Pancreas (tissue), 10 donors: Measurements from ENCODE around the gene EXOC7. TPM values are rescaled to one million over a fixed set of nuclear protein-coding genes. Genes with fewer than 3 reads are reported as not detected.
"Not testable (repeated sequence)": the region's sequence is repeated elsewhere in the genome, so short reads cannot be mapped to it uniquely, and the experiment has no call there.

Experiments
- ATAC-seq, 4 donors: fragments of 200-7000 bp; cut with Tn5 transposase; one replicate each; pipeline versions ENCODE4 v1.8.0 to v1.9.1; 2020; ENCODE audit warnings: mild to moderate bottlenecking in 4 of 4, moderate library complexity in 4 of 4
- DNase-seq, 6 donors: peaks; one replicate each; pipeline ENCODE4 v3.0.0-alpha.2; 2020
- FAIRE-seq: peaks from 2 replicates; lab custom pipeline; 2012; peaks lifted over from hg19 to GRCh38; lab: Jason Lieb, UNC
- H3K27ac ChIP-seq, 4 donors: fragments of 200-600 bp; sonication (generic); 1 replicate in 3 of 4; 2 replicates in 1 of 4; pipeline versions ENCODE4 v1.5.0 to v1.8.0; 2020
- H3K27me3 ChIP-seq, 4 donors: fragments of 200-600 bp; one replicate each; pipeline ENCODE4 v1.8.0; 2021
- H3K36me3 ChIP-seq, 3 donors: fragments of 200-600 bp; sonication (generic) in 1 of 3; one replicate each; pipeline versions ENCODE4 v1.5.0 to v1.8.0; 2020 to 2021
- H3K4me1 ChIP-seq, 3 donors: fragments of 200-600 bp; one replicate each; pipeline ENCODE4 v1.8.0; 2021
- H3K4me3 ChIP-seq, 4 donors: fragments of 200-600 bp; sonication (generic) in 2 of 4; one replicate each; pipeline versions ENCODE4 v1.5.0 to v1.8.0; 2020 to 2021
- H3K9me3 ChIP-seq, 4 donors: fragments of 200-600 bp; one replicate each; pipeline ENCODE4 v1.8.0; 2021
- WGBS, 2 donors: extraction: QIAGEN DNeasy Blood & Tissue Kit; methylation state at CpG; one replicate each; pipeline ENCODE4 v1.1.7; 2013; 5-methylcytosine and 5-hydroxymethylcytosine counted together
- intact Hi-C, 3 donors: fragments of 100-400 bp; cut with DNase I; formaldehyde crosslinking; loops; one replicate each; pipeline versions ENCODE4 v1.11.1 to v1.14.2; 2022
- polyA plus RNA-seq, 2 donors: library from polyadenylated mRNA; stranded (reverse); fragments of 200-250 nt; gene quantifications; one replicate each; pipeline ENCODE4 v1.2.3, GENCODE V29; 2013
- total RNA-seq, 6 donors: library from RNA; stranded (reverse); fragmentation: NEBNext Ultra II Directional in 4 of 6; extraction: Animal tissue kit (Norgen Biotek cat#: 25700) in 4 of 6; gene quantifications; one replicate each; pipeline versions ENCODE4 v1.2.1 to v1.2.4, GENCODE V29; 2021 to 2023
- TF ChIP-seq, protein P1 (sequence below), 4 donors: fragments of 200-600 bp; sonication (generic) in 3 of 4; IDR thresholded peaks; one replicate each; pipeline versions ENCODE4 v1.5.0 to v1.8.0; 2021; ENCODE audit warnings: antibody characterized with exemption in 4 of 4
- donor health status: healthy with polysubstance abuse.
- donor health status: DM: no; HTN: no; CAD: no; lungs with moderate emphysema.
- donor health status: DM: no; HTN: no; CAD: no.
- donor health status: control.
- donor health status: control.
- donor health status: Bipolar disorder and iron deficiency.
- donor health status: DM: yes; HTN: yes; CAD: no.
- donor health status: DM: no; HTN: no; CAD: no.
- donor health status: DM: no; HTN: no; CAD: no.
- donor health status: DM: yes; HTN: yes; CAD: no.

EXOC7 gene
- total and polyA plus RNA-seq, 8 donors = 38.4 to 103 (median 56.6) TPM

DNA sequence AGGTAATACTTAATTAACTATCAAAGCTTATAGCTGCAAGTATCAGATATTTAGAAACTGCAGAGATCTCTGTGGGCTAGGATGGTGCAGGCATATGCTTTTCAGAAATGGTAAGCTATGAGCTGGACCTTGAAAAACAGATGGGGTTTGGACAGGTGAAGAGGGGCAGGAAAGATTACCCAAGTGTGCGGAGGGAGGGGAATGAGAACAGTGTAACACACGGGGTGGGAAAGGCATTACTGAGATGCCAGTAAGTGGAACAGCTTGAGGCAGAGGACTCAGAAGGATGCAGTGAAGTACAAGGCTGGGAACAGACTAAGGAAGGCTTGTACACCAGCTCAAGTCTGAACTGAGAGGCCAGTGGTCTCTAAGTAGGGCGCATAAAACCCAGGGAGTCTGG, 54.3 kb downstream of the EXOC7 start:
- no peak for ATAC-seq
- WGBS, 2 donors = 92% methylated on average over 3 of the region's 3 CpGs
- DNase-seq = no peak
- Histone ChIP-seq H3K4me3 (no peak overlapping the region), H3K27ac (no peak overlapping the region), H3K36me3 (peaks cover 4 to 70% (median 38%) of the 10 kb centered on the region in 3 donors), H3K9me3 (no peaks in the 10 kb centered on the region), H3K4me1 (peaks cover 0 to 7% (median 0%) of the 10 kb centered on the region in 3 donors), H3K27me3 (no peaks in the 10 kb centered on the region)
- TF ChIP-seq, protein P1, sequence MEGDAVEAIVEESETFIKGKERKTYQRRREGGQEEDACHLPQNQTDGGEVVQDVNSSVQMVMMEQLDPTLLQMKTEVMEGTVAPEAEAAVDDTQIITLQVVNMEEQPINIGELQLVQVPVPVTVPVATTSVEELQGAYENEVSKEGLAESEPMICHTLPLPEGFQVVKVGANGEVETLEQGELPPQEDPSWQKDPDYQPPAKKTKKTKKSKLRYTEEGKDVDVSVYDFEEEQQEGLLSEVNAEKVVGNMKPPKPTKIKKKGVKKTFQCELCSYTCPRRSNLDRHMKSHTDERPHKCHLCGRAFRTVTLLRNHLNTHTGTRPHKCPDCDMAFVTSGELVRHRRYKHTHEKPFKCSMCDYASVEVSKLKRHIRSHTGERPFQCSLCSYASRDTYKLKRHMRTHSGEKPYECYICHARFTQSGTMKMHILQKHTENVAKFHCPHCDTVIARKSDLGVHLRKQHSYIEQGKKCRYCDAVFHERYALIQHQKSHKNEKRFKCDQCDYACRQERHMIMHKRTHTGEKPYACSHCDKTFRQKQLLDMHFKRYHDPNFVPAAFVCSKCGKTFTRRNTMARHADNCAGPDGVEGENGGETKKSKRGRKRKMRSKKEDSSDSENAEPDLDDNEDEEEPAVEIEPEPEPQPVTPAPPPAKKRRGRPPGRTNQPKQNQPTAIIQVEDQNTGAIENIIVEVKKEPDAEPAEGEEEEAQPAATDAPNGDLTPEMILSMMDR (IDR thresholded peaks at IDR 0.05) = no peak
- FAIRE-seq = no peak
- intact Hi-C loops = no loop called here

DNA sequence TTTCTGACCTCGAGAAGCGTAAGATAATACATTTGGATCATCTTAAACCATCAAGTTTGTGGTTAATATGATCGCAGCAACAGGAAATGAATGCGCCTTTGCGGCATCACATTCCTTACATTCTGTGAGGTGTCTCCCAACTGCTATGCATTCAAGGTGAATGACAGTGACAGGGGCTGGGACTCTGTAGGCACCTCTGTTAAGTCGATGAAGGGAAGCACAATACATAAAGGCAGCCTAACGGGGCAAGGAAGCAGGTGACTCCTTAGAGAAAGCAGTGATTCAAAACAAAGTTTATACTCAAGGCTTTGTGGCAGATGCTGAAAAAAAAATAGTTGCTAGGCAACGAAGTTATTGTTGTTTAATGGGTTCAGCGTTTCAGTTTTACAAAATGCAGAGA, 54.9 kb downstream of the EXOC7 start:
- Histone ChIP-seq H3K36me3 (peaks cover 4 to 70% (median 44%) of the 10 kb centered on the region in 3 donors), H3K27ac (no peak overlapping the region), H3K4me3 (no peak overlapping the region), H3K9me3 (no peaks in the 10 kb centered on the region), H3K4me1 (peaks cover 0 to 7% (median 0%) of the 10 kb centered on the region in 3 donors), H3K27me3 (no peaks in the 10 kb centered on the region)
- DNase-seq (no peak), FAIRE-seq (no peak), ATAC-seq (no peak)
- TF ChIP-seq, protein P1 (IDR thresholded peaks at IDR 0.05) = no peak
- 82 to 85% methylated on average over 9 of the region's 9 CpGs for WGBS, 2 donors
- intact Hi-C loops = no loop called here

DNA sequence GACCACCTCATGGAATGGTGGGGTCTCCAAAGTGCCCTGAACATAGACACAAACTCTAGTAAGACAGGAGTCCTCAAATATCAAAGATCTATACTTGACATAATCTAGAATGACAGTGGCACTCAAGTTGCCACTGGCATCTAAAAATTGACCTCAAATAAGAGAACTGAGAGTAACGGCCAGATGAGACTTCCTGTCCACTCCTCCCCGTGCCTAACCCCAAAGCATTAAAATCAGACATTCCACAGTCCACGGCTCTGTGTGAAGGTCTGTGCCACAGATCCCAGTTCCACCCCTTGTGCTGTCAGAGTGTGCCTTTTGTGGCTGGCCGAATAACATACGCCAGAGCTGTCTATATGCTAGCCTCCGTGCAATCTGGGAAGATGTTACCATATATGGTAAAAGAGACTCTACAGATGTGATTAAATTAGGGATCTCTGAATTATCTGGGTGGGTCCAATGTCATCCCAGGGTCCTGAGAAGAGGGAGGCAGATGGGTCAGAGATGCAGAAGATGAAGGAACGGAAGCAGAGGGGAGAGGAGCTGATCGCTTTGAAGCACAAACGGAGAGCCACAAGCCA, 55.5 kb downstream of the EXOC7 start:
- no peak for DNase-seq
- 82 to 88% methylated on average over 9 of the region's 9 CpGs for WGBS, 2 donors
- no peaks in the 10 kb centered on the region for H3K27me3 ChIP-seq
- H3K27ac ChIP-seq = no peak overlapping the region
- no peak overlapping the region for H3K4me3 ChIP-seq
- no peak for ATAC-seq
- FAIRE-seq = no peak
- intact Hi-C loops = no loop called here
- H3K36me3 ChIP-seq = peaks cover 4 to 74% (median 50%) of the 10 kb centered on the region in 3 donors
- H3K9me3 ChIP-seq = no peaks in the 10 kb centered on the region
- peaks cover 0 to 7% (median 0%) of the 10 kb centered on the region in 3 donors for H3K4me1 ChIP-seq
- TF ChIP-seq, protein P1 (IDR thresholded peaks at IDR 0.05) = no peak

DNA sequence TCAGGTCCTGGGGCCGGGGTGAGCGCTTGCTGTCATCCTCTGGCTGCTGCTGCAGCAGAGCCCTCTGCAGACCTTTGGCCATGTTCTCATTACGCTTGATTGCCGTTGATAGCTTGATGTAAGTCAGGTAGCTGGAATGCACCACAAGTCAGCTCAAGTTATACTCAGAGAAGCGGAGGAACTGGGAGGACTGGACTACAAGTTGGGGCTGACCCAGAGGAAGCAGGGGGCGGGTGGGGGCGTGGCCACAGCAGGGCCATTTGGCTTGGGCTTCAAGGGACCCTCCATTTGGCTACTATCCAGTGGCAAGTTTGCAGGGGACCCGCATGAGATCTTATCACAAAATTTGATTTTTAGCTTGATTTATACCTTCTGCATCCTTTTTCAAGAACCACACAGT, 57.5 kb downstream of the EXOC7 start:
- H3K9me3 ChIP-seq = no peaks in the 10 kb centered on the region
- no peaks in the 10 kb centered on the region for H3K27me3 ChIP-seq
- H3K4me1 ChIP-seq = no peaks in the 10 kb centered on the region
- H3K4me3 ChIP-seq = no peak overlapping the region
- intact Hi-C loops = no loop called here
- ATAC-seq (no peak), FAIRE-seq (no peak), DNase-seq (no peak)
- TF ChIP-seq, protein P1 (IDR thresholded peaks at IDR 0.05) = no peak
- H3K27ac ChIP-seq = no peak overlapping the region
- WGBS, 2 donors = 86 to 91% methylated on average over 8 of the region's 8 CpGs
- H3K36me3 ChIP-seq = peaks cover 4 to 95% (median 56%) of the 10 kb centered on the region in 3 donors

DNA sequence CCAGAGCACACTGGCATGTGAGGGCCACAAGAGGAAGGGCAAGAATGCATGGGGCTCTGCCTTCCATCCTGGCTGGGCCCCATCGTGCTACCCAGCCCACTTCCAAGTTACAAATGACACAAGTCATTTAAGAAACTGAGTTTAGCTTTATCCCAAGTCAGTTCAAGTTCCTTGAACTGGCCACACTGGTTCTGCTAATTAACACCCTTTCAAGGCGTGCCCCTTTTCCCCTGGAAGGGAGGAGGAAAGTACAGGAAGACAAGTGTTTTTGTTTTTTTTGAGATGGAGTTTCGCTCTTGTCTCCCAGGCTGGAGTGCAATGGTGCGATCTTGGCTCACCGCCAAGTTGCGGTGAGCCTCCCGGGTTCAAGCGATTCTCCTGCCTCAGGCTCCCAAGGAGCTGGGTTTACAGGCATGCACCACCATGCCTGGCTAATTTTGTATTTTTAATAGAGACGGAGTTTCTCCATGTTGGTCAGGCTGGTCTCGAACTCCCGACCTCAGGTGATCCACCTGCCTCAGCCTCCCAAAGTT, 59.0 kb downstream of the EXOC7 start:
- intact Hi-C loops, H3K27ac ChIP-seq, FAIRE-seq, DNase-seq, H3K27me3 ChIP-seq, H3K4me1 ChIP-seq, H3K9me3 ChIP-seq, H3K4me3 ChIP-seq, ATAC-seq: not testable (repeated sequence)
- 70 to 78% methylated on average over 11 of the region's 11 CpGs for WGBS, 2 donors
- peaks cover 4 to 100% (median 65%) of the 10 kb centered on the region in 3 donors for H3K36me3 ChIP-seq

DNA sequence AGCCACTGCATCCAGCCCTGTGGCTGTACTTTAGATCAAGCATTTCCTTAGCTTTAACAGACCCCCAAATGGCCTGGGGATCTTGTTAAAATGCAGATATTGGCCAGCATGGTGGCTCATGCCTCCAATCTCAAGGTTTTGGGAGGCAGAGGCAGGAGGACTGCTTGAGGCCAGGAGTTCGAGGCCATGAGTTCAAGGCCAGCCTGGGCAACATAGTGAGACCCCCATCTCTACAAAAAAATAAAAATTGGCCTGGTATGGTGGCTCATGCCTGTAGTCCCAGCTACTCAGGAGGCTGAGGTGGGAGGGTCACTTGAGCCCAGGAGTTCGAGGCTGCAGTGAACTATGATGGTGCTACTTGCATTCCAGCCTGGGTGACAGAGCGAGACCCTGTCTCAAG, 60.7 kb downstream of the EXOC7 start:
- peaks cover 4 to 100% (median 59%) of the 10 kb centered on the region in 3 donors for H3K36me3 ChIP-seq
- H3K4me1 ChIP-seq, H3K27ac ChIP-seq, H3K27me3 ChIP-seq, ATAC-seq, intact Hi-C loops, H3K4me3 ChIP-seq, FAIRE-seq, DNase-seq, H3K9me3 ChIP-seq: not testable (repeated sequence)
- WGBS, 2 donors = 96 to 98% methylated on average over 3 of the region's 3 CpGs
